Aorta (tissue), 5 donors: ENCODE data around the gene DHX58. TPM values are rescaled to one million over a fixed set of nuclear protein-coding genes. Genes with fewer than 3 reads are reported as not detected.
"Not testable (repeated sequence)": the region's sequence is repeated elsewhere in the genome, so short reads cannot be mapped to it uniquely, and the experiment has no call there.

Source experiments
- ATAC-seq: fragments of 200-7000 bp; cut with Tn5 transposase; one replicate; pipeline ENCODE4 v1.9.1; 2022; ENCODE audit warnings: moderate library complexity; ENCODE audit not compliant: low FRiP score
- DNase-seq, 2 donors: peaks; one replicate each; pipeline ENCODE4 v3.0.0-alpha.2; 2020
- H3K27ac ChIP-seq, 2 donors: one replicate each; pipeline ENCODE4 v1.5.1; 2013; ENCODE audit warnings: low read length in 2 of 2, mild to moderate bottlenecking in 2 of 2, moderate library complexity in 2 of 2, control low read depth in 1 of 2, inconsistent platforms in 1 of 2, low read depth in 1 of 2
- H3K27me3 ChIP-seq, 2 donors: one replicate each; pipeline ENCODE4 v1.6.1; 2013; ENCODE audit warnings: control low read depth in 1 of 2, low read length in 1 of 2, mild to moderate bottlenecking in 1 of 2, moderate library complexity in 1 of 2; ENCODE audit not compliant: insufficient read depth in 2 of 2, control insufficient read depth in 1 of 2
- H3K36me3 ChIP-seq, 2 donors: one replicate each; pipeline ENCODE4 v1.6.1; 2013; ENCODE audit warnings: control low read depth in 1 of 2, low read length in 1 of 2, mild to moderate bottlenecking in 1 of 2; ENCODE audit not compliant: insufficient read depth in 2 of 2, control insufficient read depth in 1 of 2
- H3K4me1 ChIP-seq, 2 donors: one replicate each; pipeline ENCODE4 v1.6.1; 2013; ENCODE audit warnings: low read length in 2 of 2, control low read depth in 1 of 2, mild to moderate bottlenecking in 1 of 2, moderate library complexity in 1 of 2; ENCODE audit not compliant: insufficient read depth in 2 of 2, control insufficient read depth in 1 of 2
- H3K4me3 ChIP-seq, 2 donors: one replicate each; pipeline ENCODE4 v1.5.1; 2013; ENCODE audit warnings: low read length in 2 of 2, control low read depth in 1 of 2, mild to moderate bottlenecking in 1 of 2
- H3K9me3 ChIP-seq: one replicate; pipeline ENCODE4 v1.6.1; 2013; ENCODE audit warnings: mild to moderate bottlenecking, low read length; ENCODE audit not compliant: control insufficient read depth
- WGBS, 2 donors: extraction: QIAGEN DNeasy Blood & Tissue Kit; methylation state at CpG; one replicate each; pipeline ENCODE4 v1.1.7; 2013; 5-methylcytosine and 5-hydroxymethylcytosine counted together
- intact Hi-C, 2 donors: fragments of 100-400 bp; cut with DNase I; formaldehyde crosslinking; loops; one replicate each; pipeline versions ENCODE4 v1.14.2 to v1.15.0; 2022
- polyA plus RNA-seq, 2 donors: library from polyadenylated mRNA; stranded (reverse); fragments of 200-250 nt; gene quantifications; one replicate each; pipeline ENCODE4 v1.2.3, GENCODE V29; 2013
- total RNA-seq, 2 donors: library from RNA; stranded (reverse); fragmentation: NEBNext Ultra II Directional; extraction: Animal tissue kit (Norgen Biotek cat#: 25700); gene quantifications; one replicate each; pipeline ENCODE4 v1.2.1, GENCODE V29; 2021
- donor health status: healthy with polysubstance abuse.
- donor health status: Bipolar disorder and iron deficiency.
- donor health status: DM: no; HTN: no; CAD: no.
- donor health status: DM: no; HTN: no; CAD: no.
- donor health status: DM: yes; HTN: yes; CAD: no.

DHX58 gene
- total and polyA plus RNA-seq, 4 donors = 3.6 to 45.5 (median 18.0) TPM

DNA sequence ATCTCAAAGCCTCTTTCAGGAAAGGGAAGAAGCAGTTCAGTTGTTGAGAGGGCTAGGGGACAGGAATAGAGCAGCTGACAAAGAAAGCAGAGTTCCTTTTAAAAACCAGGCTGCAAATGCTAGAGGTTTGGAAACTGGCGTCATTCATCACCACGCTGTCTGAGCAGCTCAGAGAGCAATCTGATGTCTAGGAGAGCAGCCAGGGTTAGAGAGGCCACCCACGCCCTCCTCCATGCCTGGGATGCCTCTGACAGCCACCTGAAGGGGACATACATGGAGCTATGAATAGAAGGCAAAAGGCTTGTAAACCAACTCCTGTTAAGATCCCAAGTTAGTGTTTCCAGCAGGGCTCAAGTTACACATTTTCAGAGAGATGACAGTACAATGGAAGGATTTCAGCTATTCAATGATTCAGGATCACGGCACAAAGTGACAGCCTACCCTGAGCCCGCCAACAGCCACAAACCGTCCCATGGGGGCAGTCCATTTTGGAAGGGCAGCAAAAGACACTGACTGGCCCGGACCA, 29.9 kb upstream of the DHX58 start:
- Histone ChIP-seq H3K27me3 (no peaks in the 10 kb centered on the region), H3K27ac (no peak overlapping the region), H3K4me3 (no peak overlapping the region), H3K4me1 (peaks cover 0 to 7% of the 10 kb centered on the region in 2 donors), H3K36me3 (no peaks in the 10 kb centered on the region), H3K9me3 (no peaks in the 10 kb centered on the region)
- DNase-seq = no peak
- 17 to 21% methylated on average over 7 of the region's 7 CpGs for WGBS, 2 donors
- intact Hi-C loops = no loop called here
- peak; percentile 39 for ATAC-seq

DNA sequence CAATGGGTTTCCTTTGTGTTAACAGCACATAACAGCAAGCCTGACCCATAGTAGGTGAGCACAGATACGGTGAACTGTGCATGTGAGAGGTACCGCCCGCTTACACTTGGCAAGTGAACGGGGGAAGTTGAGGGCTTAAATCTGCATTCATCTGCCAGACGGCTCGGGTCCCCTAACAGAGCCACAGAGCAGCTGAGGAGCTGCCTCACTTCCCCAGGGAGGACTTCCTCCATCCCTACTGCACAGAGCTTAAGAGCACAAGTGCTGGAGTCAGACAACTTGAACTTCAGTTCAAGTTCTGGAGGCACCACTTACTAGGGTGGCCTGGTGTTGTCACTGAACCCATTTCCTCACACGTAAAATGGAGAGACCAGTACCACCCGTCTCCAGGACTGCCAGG, 28.9 kb upstream of the DHX58 start:
- no peak overlapping the region for H3K27ac ChIP-seq
- no peaks in the 10 kb centered on the region for H3K36me3 ChIP-seq
- DNase-seq (no peak), ATAC-seq (no peak)
- WGBS, 2 donors = 75 to 80% methylated on average over 8 of the region's 8 CpGs
- H3K9me3 ChIP-seq = no peaks in the 10 kb centered on the region
- no peak overlapping the region for H3K4me3 ChIP-seq
- intact Hi-C loops = no loop called here
- H3K27me3 ChIP-seq = no peaks in the 10 kb centered on the region
- peaks cover 0 to 7% of the 10 kb centered on the region in 2 donors for H3K4me1 ChIP-seq

DNA sequence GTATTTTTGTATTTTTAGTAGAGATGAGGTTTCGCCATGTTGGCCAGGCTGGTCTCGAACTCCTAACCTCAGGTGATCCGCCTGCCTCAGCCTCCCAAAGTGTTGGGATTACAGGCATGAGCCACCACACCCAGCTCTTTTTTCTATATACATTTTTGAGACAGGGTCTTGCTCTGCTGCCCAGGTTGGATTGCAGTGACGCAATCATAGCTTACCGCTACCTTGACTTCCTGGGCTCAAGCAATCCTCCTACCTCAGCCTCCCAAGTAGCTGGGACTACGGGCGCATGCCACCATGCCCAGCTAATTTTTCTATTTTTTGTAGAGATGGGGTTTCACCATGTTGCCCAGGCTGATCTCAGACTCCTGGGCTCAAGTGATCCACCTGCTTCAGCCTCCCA, 28.2 kb upstream of the DHX58 start:
- H3K4me3 ChIP-seq, H3K27ac ChIP-seq, H3K4me1 ChIP-seq, H3K27me3 ChIP-seq, intact Hi-C loops, ATAC-seq, DNase-seq, H3K36me3 ChIP-seq, H3K9me3 ChIP-seq: not testable (repeated sequence)
- 98 to 99% methylated on average over 7 of the region's 7 CpGs for WGBS, 2 donors

DNA sequence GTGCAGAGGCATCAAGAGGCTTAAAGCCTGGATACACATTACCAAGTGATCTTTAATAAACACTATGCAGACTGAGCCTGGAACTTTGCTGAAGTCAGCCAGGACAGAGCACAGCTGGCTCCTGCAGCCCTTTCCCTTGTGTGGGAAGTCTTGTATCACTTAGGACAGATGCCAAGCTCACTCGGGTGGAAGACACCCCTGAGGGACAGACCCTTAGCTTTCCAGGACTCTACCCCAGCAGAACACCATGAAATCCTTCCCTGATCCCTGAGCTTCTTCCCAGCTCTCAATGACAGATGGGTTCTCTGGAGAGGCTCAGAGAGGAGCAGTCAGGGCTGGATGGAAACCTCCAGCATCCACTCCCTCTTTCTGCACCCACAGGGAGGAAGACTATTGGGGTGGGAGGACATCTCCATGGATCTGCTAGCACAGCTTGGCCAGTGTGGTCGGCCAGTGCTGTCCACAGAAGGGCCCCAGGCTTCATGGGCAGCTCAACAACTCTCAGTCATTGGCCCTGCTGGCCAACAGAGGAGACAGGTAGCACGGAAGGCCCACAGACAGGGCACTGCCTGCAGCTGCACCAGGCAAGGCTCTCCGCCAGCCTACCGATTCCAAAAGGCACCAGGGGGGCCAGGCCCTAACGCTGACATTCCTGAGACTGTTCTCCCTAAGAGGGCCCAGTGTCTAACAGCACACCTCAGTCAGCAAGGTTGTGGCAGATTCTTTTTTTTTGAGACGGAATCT, 26.4 kb upstream of the DHX58 start:
- WGBS, 2 donors = 68 to 69% methylated on average over 7 of the region's 7 CpGs
- H3K36me3 ChIP-seq = no peaks in the 10 kb centered on the region
- intact Hi-C loops = no loop called here
- H3K27me3 ChIP-seq = no peaks in the 10 kb centered on the region
- H3K27ac ChIP-seq = no peak overlapping the region
- H3K4me1 ChIP-seq = peaks cover 0 to 7% of the 10 kb centered on the region in 2 donors
- ATAC-seq (no peak), DNase-seq (no peak)
- no peak overlapping the region for H3K4me3 ChIP-seq
- H3K9me3 ChIP-seq = no peaks in the 10 kb centered on the region

DNA sequence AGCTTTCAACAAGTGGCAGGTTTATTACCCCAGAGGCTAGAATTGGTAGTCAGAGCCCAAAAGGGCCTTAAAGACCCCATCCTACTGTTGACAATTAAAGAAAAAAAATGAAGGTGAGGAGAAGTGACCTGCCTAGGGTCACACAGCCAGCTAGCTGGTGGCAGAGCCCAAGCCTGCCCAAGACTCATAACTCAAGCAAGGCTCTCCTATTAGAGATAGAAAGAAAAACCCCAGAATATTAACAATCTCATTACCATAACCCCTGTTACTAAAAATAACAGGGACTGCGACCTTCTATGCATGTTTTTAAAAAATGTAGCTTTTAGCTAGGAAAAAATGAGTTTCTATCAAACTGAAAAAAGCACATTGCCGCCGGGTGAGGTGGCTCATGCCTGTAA, 24.1 kb upstream of the DHX58 start:
- no peaks in the 10 kb centered on the region for H3K36me3 ChIP-seq
- WGBS, 2 donors = 71 to 74% methylated on average over 3 of the region's 3 CpGs
- H3K27me3 ChIP-seq = no peaks in the 10 kb centered on the region
- no peak for DNase-seq
- intact Hi-C loops = no loop called here
- no peak overlapping the region for H3K4me3 ChIP-seq
- H3K4me1 ChIP-seq = peaks cover 0 to under 1% of the 10 kb centered on the region in 2 donors
- H3K27ac ChIP-seq = no peak overlapping the region
- ATAC-seq = no peak
- no peaks in the 10 kb centered on the region for H3K9me3 ChIP-seq

DNA sequence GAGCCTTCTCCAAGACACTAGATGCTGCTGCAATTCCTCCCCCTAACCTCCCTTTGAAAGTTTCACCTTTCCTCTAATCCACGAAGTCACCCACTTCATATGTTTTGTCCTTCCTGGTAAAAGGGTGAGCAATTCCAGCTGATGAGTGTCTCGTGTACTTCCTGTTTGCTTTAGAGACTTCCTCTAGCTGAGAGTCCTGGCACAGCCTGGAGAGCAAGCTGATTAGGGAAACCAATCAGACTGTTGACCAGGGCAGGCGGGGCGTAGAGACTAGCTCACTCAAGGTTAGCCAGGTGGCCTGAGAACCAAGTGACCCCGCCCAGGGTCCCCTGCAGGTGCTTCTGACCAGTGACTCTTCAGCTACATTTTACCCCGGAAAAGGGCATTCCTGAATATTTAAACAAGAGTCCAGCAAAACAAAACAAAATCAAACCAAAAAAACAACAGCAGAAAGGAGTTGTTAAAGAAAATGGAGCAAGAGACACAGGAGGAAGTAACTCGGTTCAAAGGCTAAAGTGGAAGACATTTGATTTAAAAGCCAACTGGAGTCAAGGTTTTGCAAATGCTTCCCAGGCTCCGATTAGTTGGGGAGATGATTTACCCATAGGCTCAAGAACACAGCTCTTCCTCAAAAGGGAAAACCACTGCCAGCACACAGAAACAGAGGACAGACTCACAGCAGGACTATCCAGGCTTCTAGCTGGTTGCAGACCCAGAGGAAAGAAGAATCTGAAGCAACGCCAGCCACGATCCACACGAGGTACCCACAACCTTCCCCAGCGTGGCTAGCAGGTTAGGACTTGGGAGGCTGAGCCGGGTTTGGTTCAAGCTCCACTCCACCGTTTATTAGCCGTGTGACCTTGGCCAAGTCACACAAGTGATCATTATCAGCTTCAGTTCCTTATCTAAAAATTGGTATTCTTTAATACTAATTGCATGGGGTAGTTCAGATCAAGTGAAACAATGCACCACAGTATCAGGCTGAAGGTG, 23.4 kb upstream of the DHX58 start:
- WGBS, 2 donors = 67 to 69% methylated on average over 15 of the region's 15 CpGs
- peak in 1 of 2 donors; percentile 77 for DNase-seq
- Histone ChIP-seq H3K9me3 (no peaks in the 10 kb centered on the region), H3K36me3 (no peaks in the 10 kb centered on the region), H3K27ac (no peak overlapping the region), H3K4me1 (no peaks in the 10 kb centered on the region), H3K4me3 (no peak overlapping the region), H3K27me3 (no peaks in the 10 kb centered on the region)
- peak; percentile 56 for ATAC-seq
- intact Hi-C loops = no loop called here

DNA sequence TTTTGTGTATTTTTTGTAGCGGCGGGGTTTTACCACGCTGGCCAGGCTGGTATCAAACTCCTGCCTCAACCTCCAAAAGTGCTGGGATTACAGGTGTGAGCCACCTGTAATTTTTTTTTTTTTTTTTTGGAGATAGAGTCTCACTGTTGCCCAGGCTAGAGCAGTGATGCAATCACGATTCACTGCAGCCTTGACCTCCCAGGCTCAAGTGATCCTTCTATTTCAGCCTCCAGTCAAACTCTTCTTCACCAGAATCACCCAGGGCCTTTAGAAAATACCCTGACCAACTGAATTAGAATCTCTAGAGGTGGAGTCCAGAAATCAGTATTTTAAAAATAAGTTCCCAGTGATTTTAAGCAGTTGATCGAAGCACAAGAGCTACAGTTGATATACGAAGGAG, 22.6 kb upstream of the DHX58 start:
- Histone ChIP-seq H3K27me3 (no peaks in the 10 kb centered on the region), H3K36me3 (no peaks in the 10 kb centered on the region), H3K4me1 (no peaks in the 10 kb centered on the region), H3K4me3 (no peak overlapping the region), H3K27ac (no peak overlapping the region), H3K9me3 (no peaks in the 10 kb centered on the region)
- 86% methylated on average over 6 of the region's 6 CpGs for WGBS, 2 donors
- intact Hi-C loops = no loop called here
- ATAC-seq = no peak
- no peak for DNase-seq

DNA sequence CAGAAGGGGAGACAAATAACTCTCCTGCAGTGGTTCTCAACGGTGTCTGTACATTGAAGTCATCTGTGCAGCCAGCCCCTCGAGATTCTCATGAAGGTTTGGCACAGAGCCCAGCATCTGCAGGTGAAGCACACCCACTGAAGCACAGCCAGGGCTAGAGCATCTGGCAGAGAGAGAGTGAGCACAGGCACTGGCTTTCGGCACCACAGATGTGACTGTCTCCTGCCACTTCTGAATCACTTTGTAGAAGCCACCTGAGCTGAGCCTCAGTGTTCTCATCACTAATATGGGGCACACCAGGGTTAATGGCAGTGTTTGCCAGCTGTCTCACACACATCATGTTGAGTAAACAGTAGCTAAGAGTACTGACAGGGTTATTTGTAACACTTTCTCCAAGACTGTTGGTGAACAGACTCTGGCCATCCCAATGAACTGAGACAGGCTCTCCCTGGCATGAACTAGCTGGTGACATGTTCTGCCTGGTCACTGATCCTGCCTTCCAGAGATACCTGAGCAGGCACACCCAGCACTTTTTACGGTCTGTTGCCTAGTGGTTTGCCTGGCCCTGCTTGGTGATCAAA, 21.0 kb upstream of the DHX58 start:
- Histone ChIP-seq H3K36me3 (peaks cover 0 to 8% of the 10 kb centered on the region in 2 donors), H3K4me3 (no peak overlapping the region), H3K27ac (no peak overlapping the region), H3K4me1 (no peaks in the 10 kb centered on the region), H3K27me3 (no peaks in the 10 kb centered on the region), H3K9me3 (no peaks in the 10 kb centered on the region)
- ATAC-seq (no peak), DNase-seq (no peak)
- intact Hi-C loops = no loop called here
- WGBS, 2 donors = 52% methylated on average over 4 of the region's 4 CpGs
